Measurements from ENCODE around the gene BTK. TPM values are rescaled to one million over a fixed set of nuclear protein-coding genes. Genes with fewer than 3 reads are reported as not detected.

The BTK gene
- total RNA-seq, 1 experiment from 2014 or later = 0.37 TPM

- H4K20me1 ChIP-seq (ENCODE audit: insufficient read depth) = no peaks in the 10 kb centered on the region
- ChIA-PET POLR2A (no interaction called here), CTCF (no interaction called here), RAD21 (ENCODE audit: low non-redundant PET in 1 of 2, low total read pairs in 2 of 2, uncharacterized antibody in 2 of 2, unreplicated experiment in 2 of 2) (no interaction called here)
- no peak overlapping the region for H3K9ac ChIP-seq (ENCODE audit: low read length)
- H3K27me3 ChIP-seq (ENCODE audit: insufficient read depth, low read length) = no peaks in the 10 kb centered on the region
- H3K79me2 ChIP-seq (ENCODE audit: insufficient read depth, low read length) = peaks cover 35% of the 10 kb centered on the region
- ATAC-seq (no peak), DNase-seq (ENCODE audit: low read depth, low spot score) (no peak)
- BruUV-seq (replicated peaks) = no TSS peak
- H3K9me2 ChIP-seq (ENCODE audit: insufficient read depth) = no peaks in the 10 kb centered on the region
- no peak overlapping the region for H3K4me3 ChIP-seq (replicated peaks in 1 of 2; ENCODE audit: low read depth in 1 of 2, low read length in 2 of 2)
- intact Hi-C loops (cut with micrococcal nuclease) = no loop called here
- H2AFZ ChIP-seq (ENCODE audit: low read depth, low read length, poor library complexity, severe bottlenecking) = no peak overlapping the region
- peak overlapping the region; percentile 32; the same call in 1 of the 2 replicates for H3K27ac ChIP-seq (ENCODE audit: low read depth, low read length)
- H3K4me2 ChIP-seq (ENCODE audit: low read length) = no peak overlapping the region
- peaks cover 0 to 15% of the 10 kb centered on the region in 2 experiments; a peak in 2 of 4 replicates for H3K4me1 ChIP-seq (ENCODE audit: control insufficient read depth in 1 of 2, insufficient read depth in 2 of 2, low read length in 2 of 2)
- peaks cover 8 to 22% of the 10 kb centered on the region in 2 experiments; a peak in 3 of 4 replicates for H3K36me3 ChIP-seq (ENCODE audit: control insufficient read depth in 1 of 2, insufficient read depth in 2 of 2, low read length in 2 of 2)
- TF ChIP-seq ZNF274 (IDR thresholded peaks at IDR 0.05; ENCODE audit: low read depth, low read length) (no peak), SP1 (IDR thresholded peaks at IDR 0.05; ENCODE audit: low read depth) (no peak), CEBPB (IDR thresholded peaks at IDR 0.05; ENCODE audit: low read depth) (no peak), ATF3 (IDR thresholded peaks at IDR 0.05) (no peak), ZFX (IDR thresholded peaks at IDR 0.05) (no peak), REST (IDR thresholded peaks at IDR 0.05; ENCODE audit: low read depth) (no peak), EZH2 (IDR thresholded peaks at IDR 0.05) (no peak), TCF7L2 (IDR thresholded peaks at IDR 0.05; ENCODE audit: borderline replicate concordance, extremely low read depth, insufficient read depth, insufficient read length) (no peak), EGR1 (IDR thresholded peaks at IDR 0.05; ENCODE audit: low read depth) (no peak), POLR2AphosphoS5 (IDR thresholded peaks at IDR 0.05; ENCODE audit: low read depth, low read length) (no peak), MAX (IDR thresholded peaks at IDR 0.05) (no peak), FOSL1 (IDR thresholded peaks at IDR 0.05; ENCODE audit: low read depth) (no peak), POLR2A (IDR thresholded peaks at IDR 0.05; ENCODE audit: borderline replicate concordance, extremely low read depth, insufficient read depth, insufficient read length) (no peak), CBX3 (IDR thresholded peaks at IDR 0.05; ENCODE audit: low read depth) (no peak), RAD21 (IDR thresholded peaks at IDR 0.05; ENCODE audit: low read depth) (no peak)
- H3K9me3 ChIP-seq (ENCODE audit: control insufficient read depth in 1 of 2, insufficient read depth in 1 of 2, low read depth in 1 of 2, low read length in 2 of 2) = no peaks in the 10 kb centered on the region
Observed at GRCh38 chrX:101393530-101394305, 7.7 kb upstream of the BTK start.
